Coronary artery (tissue), 2 donors: Measurements from ENCODE around the gene TK2.

Experiments
- DNase-seq: peaks from one replicate; pipeline ENCODE4 v3.0.0-alpha.2; 2017; ENCODE audit warnings: low spot score
- H3K27ac ChIP-seq, 2 donors: fragments of 200-600 bp; sonication (generic); one replicate each; pipeline ENCODE4 v1.5.1; 2016 to 2019
- H3K4me3 ChIP-seq: fragments of 200-600 bp; sonication (generic); 2 replicates; pipeline ENCODE4 v1.5.1; 2016; ENCODE audit warnings: mild to moderate bottlenecking, moderate library complexity
- CTCF ChIP-seq: fragments of 200-600 bp; sonication (generic); IDR thresholded peaks from one replicate; pipeline ENCODE4 v1.5.1; 2019; ENCODE audit warnings: antibody characterized with exemption

The TK2 gene

GRCh38 chr16:66512272-66513110, 37.4 kb downstream of the TK2 start:
- Histone ChIP-seq H3K27ac (peak overlapping the region; percentile 68 to 92), H3K4me3 (peak overlapping the region; percentile 31)
- no peak for TF ChIP-seq CTCF
- peak; percentile 68 for DNase-seq

GRCh38 chr16:66511602-66512271, 38.2 kb downstream of the TK2 start:
- no peak for TF ChIP-seq CTCF
- Histone ChIP-seq H3K27ac (peak overlapping the region; percentile 68 to 92), H3K4me3 (peak overlapping the region; percentile 31)
- peak; percentile 76 for DNase-seq

GRCh38 chr16:66510711-66511601, 39.0 kb downstream of the TK2 start:
- TF ChIP-seq CTCF: no peak
- peak; percentile 81 for DNase-seq
- H3K27ac ChIP-seq: peak overlapping the region; percentile 68 to 92
- H3K4me3 ChIP-seq: peak overlapping the region; percentile 31

GRCh38 chr16:66510298-66510697, 39.6 kb downstream of the TK2 start:
- DNase-seq: peak; percentile 71
- H3K27ac ChIP-seq: peak overlapping the region; percentile 68 to 92

GRCh38 chr16:66509576-66509975, 40.3 kb downstream of the TK2 start:
- Histone ChIP-seq H3K27ac (peak overlapping the region in 1 of 2 donors; percentile 8), H3K4me3 (no peak overlapping the region)
- no peak for TF ChIP-seq CTCF
- peak; percentile 68 for DNase-seq

More at GRCh38 chr16:66510298-66510697, 39.6 kb downstream of the TK2 start:
- H3K4me3 ChIP-seq: no peak overlapping the region
- TF ChIP-seq CTCF: no peak

GRCh38 chr16:66508914-66509496, 40.9 kb downstream of the TK2 start:
- no peak overlapping the region for H3K4me3 ChIP-seq
- H3K27ac ChIP-seq: peak overlapping the region in 1 of 2 donors; percentile 37
- no peak for TF ChIP-seq CTCF
- DNase-seq: peak; percentile 53
